ENCODE results near the gene FAM120B.

DNA sequence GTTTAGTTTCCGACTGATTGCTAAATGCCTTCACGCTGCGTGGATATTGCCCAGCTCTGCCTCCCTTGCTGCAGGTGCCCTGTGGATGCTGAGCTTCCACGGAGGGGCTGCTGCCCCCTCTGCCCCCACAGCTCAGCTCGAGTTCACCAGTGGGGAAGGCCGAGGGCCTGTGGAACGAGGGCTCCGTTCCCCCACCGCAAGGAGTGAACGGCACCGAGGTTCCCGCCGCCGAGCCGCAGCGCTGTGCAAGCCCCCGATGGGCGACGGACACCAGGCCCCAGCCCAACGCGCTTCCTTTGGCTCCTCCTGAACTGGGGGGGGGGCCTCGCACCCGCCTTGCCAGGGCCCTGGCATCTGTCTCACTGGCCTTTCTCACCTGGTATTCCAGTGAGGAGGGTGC lies 33.4 kb upstream of the FAM120B start:
- TF ChIP-seq EZH2 (IDR thresholded peaks at IDR 0.05) (no peak), POLR2AphosphoS5 (IDR thresholded peaks at IDR 0.05; ENCODE audit: borderline replicate concordance, low read depth, low read length) (no peak), FOXP2 (optimal IDR thresholded peaks at IDR 0.05; ENCODE audit: control extremely low read depth, extremely low read length, insufficient read depth) (no peak)

Measured in SK-N-MC (cell line).